HEK293 (cell line): ENCODE data around the gene PTBP1.
A peak's percentile ranks its signal among the peaks of the same experiment; 100 is the strongest.

Experiments
- ATF2 ChIP-seq: fragments of 450-650 bp; formaldehyde crosslinking; IDR thresholded peaks from 2 replicates; pipeline ENCODE4 v1.5.1; 2016; ENCODE audit warnings: missing biosample characterization, missing genetic modification characterization, low read depth
- BCL11A ChIP-seq: fragments of 450-650 bp; formaldehyde crosslinking; IDR thresholded peaks from 2 replicates; pipeline ENCODE4 v1.5.1; 2016; ENCODE audit warnings: low read depth, missing biosample characterization, missing genetic modification characterization
- CTCF ChIP-seq: fragments of 450-650 bp; formaldehyde crosslinking; IDR thresholded peaks from 2 replicates; pipeline ENCODE4 v1.5.1; 2016; ENCODE audit warnings: missing biosample characterization, missing genetic modification characterization
- SCRT1 ChIP-seq: fragments of 450-650 bp; formaldehyde crosslinking; IDR thresholded peaks from 2 replicates; pipeline ENCODE4 v1.5.1; 2016; ENCODE audit warnings: missing biosample characterization, missing genetic modification characterization, borderline replicate concordance
- ZBTB26 ChIP-seq: fragments of 450-650 bp; formaldehyde crosslinking; optimal IDR thresholded peaks from 2 replicates; pipeline ENCODE3; 2016; ENCODE audit warnings: missing biosample characterization, mild to moderate bottlenecking, missing genetic modification characterization
- ZBTB44 ChIP-seq: fragments of 450-650 bp; IDR thresholded peaks from 2 replicates; pipeline ENCODE4 v1.5.1; 2018; ENCODE audit warnings: missing biosample characterization, mild to moderate bottlenecking, missing genetic modification characterization
- ZNF24 ChIP-seq: fragments of 450-650 bp; formaldehyde crosslinking; IDR thresholded peaks from 2 replicates; pipeline ENCODE4 v1.5.1; 2016; ENCODE audit warnings: missing biosample characterization, missing genetic modification characterization
- ZNF248 ChIP-seq: fragments of 450-650 bp; formaldehyde crosslinking; IDR thresholded peaks from 2 replicates; pipeline ENCODE4 v1.5.1; 2017; ENCODE audit warnings: missing biosample characterization, missing genetic modification characterization
- ZNF302 ChIP-seq: fragments of 450-650 bp; formaldehyde crosslinking; IDR thresholded peaks from 2 replicates; pipeline ENCODE4 v1.5.1; 2016; ENCODE audit warnings: missing biosample characterization, missing genetic modification characterization, low read depth
- ZNF350 ChIP-seq: fragments of 450-650 bp; formaldehyde crosslinking; IDR thresholded peaks from 2 replicates; pipeline ENCODE4 v1.5.0; 2017; ENCODE audit warnings: missing biosample characterization, mild to moderate bottlenecking, missing genetic modification characterization
- ZNF391 ChIP-seq: fragments of 450-650 bp; formaldehyde crosslinking; IDR thresholded peaks from 2 replicates; pipeline ENCODE4 v1.5.1; 2016; ENCODE audit warnings: low read depth, missing biosample characterization, missing genetic modification characterization, borderline replicate concordance
- ZNF449 ChIP-seq: fragments of 450-650 bp; formaldehyde crosslinking; IDR thresholded peaks from 2 replicates; pipeline ENCODE4 v1.5.1; 2017; ENCODE audit warnings: missing biosample characterization, mild to moderate bottlenecking, missing genetic modification characterization, moderate library complexity
- ZNF548 ChIP-seq: fragments of 450-650 bp; formaldehyde crosslinking; IDR thresholded peaks from 2 replicates; pipeline ENCODE4 v1.5.1; 2016; ENCODE audit warnings: missing biosample characterization, missing genetic modification characterization
- ZNF549 ChIP-seq: fragments of 450-650 bp; IDR thresholded peaks from 2 replicates; pipeline ENCODE4 v1.5.1; 2018; ENCODE audit warnings: missing biosample characterization, missing genetic modification characterization, mild to moderate bottlenecking, inconsistent platforms, moderate library complexity
- ZNF555 ChIP-seq: fragments of 450-650 bp; formaldehyde crosslinking; conservative IDR thresholded peaks from 2 replicates; pipeline ENCODE4 v1.5.1; 2017; ENCODE audit warnings: missing biosample characterization, mild to moderate bottlenecking, missing genetic modification characterization, inconsistent platforms
- ZNF624 ChIP-seq: fragments of 450-650 bp; formaldehyde crosslinking; IDR thresholded peaks from 2 replicates; pipeline ENCODE4 v1.5.1; 2017; ENCODE audit warnings: missing biosample characterization, missing genetic modification characterization
- ZNF629 ChIP-seq: fragments of 450-650 bp; formaldehyde crosslinking; IDR thresholded peaks from 2 replicates; pipeline ENCODE4 v1.5.1; 2017; ENCODE audit warnings: missing biosample characterization, missing genetic modification characterization
- ZNF660 ChIP-seq: fragments of 450-650 bp; IDR thresholded peaks from 2 replicates; pipeline ENCODE4 v1.5.1; 2018; ENCODE audit warnings: missing biosample characterization, mild to moderate bottlenecking, missing genetic modification characterization
- ZNF776 ChIP-seq: fragments of 450-650 bp; formaldehyde crosslinking; IDR thresholded peaks from 2 replicates; pipeline ENCODE4 v1.5.0; 2017; ENCODE audit warnings: missing biosample characterization, missing genetic modification characterization, borderline replicate concordance
- ZNF785 ChIP-seq: fragments of 450-650 bp; formaldehyde crosslinking; IDR thresholded peaks from 2 replicates; pipeline ENCODE4 v1.5.1; 2016; ENCODE audit warnings: missing biosample characterization, missing genetic modification characterization
- ZSCAN16 ChIP-seq: fragments of 450-650 bp; formaldehyde crosslinking; IDR thresholded peaks from 2 replicates; pipeline ENCODE4 v1.5.1; 2016; ENCODE audit warnings: missing biosample characterization, missing genetic modification characterization
- TF ChIP-seq, protein P1 (sequence below): fragments of 450-650 bp; formaldehyde crosslinking; IDR thresholded peaks from 2 replicates; pipeline ENCODE4 v1.5.1; 2016; ENCODE audit warnings: missing biosample characterization, missing genetic modification characterization
- TF ChIP-seq, protein P2 (sequence below): fragments of 450-650 bp; formaldehyde crosslinking; IDR thresholded peaks from 2 replicates; pipeline ENCODE4 v1.5.1; 2017; ENCODE audit warnings: missing biosample characterization, missing genetic modification characterization
- TF ChIP-seq, protein P3 (sequence below): fragments of 450-650 bp; formaldehyde crosslinking; IDR thresholded peaks from 2 replicates; pipeline ENCODE4 v1.5.1; 2016; ENCODE audit warnings: missing biosample characterization, missing genetic modification characterization
- TF ChIP-seq, protein P4 (sequence below): fragments of 450-650 bp; formaldehyde crosslinking; IDR thresholded peaks from 2 replicates; pipeline ENCODE4 v1.5.1; 2016; ENCODE audit warnings: missing biosample characterization, missing genetic modification characterization

The PTBP1 gene

GRCh38 chr19:788983-789700 lies 8.1 kb upstream of the PTBP1 start (continued):
- TF ChIP-seq, protein P1, sequence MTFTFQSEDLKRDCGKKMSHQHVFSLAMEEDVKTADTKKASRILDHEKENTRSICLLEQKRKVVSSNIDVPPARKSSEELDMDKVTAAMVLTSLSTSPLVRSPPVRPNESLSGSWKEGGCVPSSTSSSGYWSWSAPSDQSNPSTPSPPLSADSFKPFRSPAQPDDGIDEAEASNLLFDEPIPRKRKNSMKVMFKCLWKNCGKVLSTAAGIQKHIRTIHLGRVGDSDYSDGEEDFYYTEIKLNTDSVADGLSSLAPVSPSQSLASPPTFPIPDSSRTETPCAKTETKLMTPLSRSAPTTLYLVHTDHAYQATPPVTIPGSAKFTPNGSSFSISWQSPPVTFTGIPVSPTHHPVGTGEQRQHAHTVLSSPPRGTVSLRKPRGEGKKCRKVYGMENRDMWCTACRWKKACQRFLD (tag by site-specific recombination): no peak
- TF ChIP-seq CTCF (tag by site-specific recombination): no peak
- no peak for TF ChIP-seq ZBTB44 (tag by site-specific recombination)
- TF ChIP-seq ZNF248 (tag by site-specific recombination): no peak
- no peak for TF ChIP-seq SCRT1 (tag by site-specific recombination)
- TF ChIP-seq, protein P2, sequence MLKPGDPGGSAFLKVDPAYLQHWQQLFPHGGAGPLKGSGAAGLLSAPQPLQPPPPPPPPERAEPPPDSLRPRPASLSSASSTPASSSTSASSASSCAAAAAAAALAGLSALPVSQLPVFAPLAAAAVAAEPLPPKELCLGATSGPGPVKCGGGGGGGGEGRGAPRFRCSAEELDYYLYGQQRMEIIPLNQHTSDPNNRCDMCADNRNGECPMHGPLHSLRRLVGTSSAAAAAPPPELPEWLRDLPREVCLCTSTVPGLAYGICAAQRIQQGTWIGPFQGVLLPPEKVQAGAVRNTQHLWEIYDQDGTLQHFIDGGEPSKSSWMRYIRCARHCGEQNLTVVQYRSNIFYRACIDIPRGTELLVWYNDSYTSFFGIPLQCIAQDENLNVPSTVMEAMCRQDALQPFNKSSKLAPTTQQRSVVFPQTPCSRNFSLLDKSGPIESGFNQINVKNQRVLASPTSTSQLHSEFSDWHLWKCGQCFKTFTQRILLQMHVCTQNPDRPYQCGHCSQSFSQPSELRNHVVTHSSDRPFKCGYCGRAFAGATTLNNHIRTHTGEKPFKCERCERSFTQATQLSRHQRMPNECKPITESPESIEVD (tag by site-specific recombination): no peak
- TF ChIP-seq ZNF549 (tag by site-specific recombination): no peak
- TF ChIP-seq ZSCAN16: no peak
- TF ChIP-seq, protein P3, sequence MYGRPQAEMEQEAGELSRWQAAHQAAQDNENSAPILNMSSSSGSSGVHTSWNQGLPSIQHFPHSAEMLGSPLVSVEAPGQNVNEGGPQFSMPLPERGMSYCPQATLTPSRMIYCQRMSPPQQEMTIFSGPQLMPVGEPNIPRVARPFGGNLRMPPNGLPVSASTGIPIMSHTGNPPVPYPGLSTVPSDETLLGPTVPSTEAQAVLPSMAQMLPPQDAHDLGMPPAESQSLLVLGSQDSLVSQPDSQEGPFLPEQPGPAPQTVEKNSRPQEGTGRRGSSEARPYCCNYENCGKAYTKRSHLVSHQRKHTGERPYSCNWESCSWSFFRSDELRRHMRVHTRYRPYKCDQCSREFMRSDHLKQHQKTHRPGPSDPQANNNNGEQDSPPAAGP (tag by site-specific recombination): 0 out of 2 replicates have a peak, but pooled peaks have one; percentile 70
- no peak for TF ChIP-seq ZNF776 (tag by site-specific recombination)
- TF ChIP-seq ZNF302 (tag by site-specific recombination): no peak
- no peak for TF ChIP-seq ZNF24
- no peak for TF ChIP-seq ZNF391 (tag by site-specific recombination)
- TF ChIP-seq ZNF785: no peak
- TF ChIP-seq ZNF548 (tag by site-specific recombination): no peak
- TF ChIP-seq ZNF350: no peak
- peak; percentile 46 for TF ChIP-seq ZNF629 (tag by site-specific recombination)
- no peak for TF ChIP-seq ZNF624
- TF ChIP-seq ZBTB26 (tag by site-specific recombination): no peak
- no peak for TF ChIP-seq ZNF555 (tag by site-specific recombination)
- TF ChIP-seq BCL11A (tag by site-specific recombination): no peak
- TF ChIP-seq, protein P4, sequence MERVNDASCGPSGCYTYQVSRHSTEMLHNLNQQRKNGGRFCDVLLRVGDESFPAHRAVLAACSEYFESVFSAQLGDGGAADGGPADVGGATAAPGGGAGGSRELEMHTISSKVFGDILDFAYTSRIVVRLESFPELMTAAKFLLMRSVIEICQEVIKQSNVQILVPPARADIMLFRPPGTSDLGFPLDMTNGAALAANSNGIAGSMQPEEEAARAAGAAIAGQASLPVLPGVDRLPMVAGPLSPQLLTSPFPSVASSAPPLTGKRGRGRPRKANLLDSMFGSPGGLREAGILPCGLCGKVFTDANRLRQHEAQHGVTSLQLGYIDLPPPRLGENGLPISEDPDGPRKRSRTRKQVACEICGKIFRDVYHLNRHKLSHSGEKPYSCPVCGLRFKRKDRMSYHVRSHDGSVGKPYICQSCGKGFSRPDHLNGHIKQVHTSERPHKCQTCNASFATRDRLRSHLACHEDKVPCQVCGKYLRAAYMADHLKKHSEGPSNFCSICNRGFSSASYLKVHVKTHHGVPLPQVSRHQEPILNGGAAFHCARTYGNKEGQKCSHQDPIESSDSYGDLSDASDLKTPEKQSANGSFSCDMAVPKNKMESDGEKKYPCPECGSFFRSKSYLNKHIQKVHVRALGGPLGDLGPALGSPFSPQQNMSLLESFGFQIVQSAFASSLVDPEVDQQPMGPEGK (tag by site-specific recombination): 0 out of 2 replicates have a peak, but pooled peaks have one; percentile 36
- no peak for TF ChIP-seq ZNF449 (tag by site-specific recombination)
- TF ChIP-seq ZNF660 (tag by site-specific recombination): no peak
- TF ChIP-seq ATF2 (tag by site-specific recombination): no peak; the same call in 1 of the 2 replicates
